Right lobe of liver (tissue), 6 donors: Measurements from ENCODE around the gene ZNF175. TPM values are rescaled to one million over a fixed set of nuclear protein-coding genes. Genes with fewer than 3 reads are reported as not detected.

Source experiments
- ATAC-seq, 4 donors: fragments of 200-7000 bp; cut with Tn5 transposase; one replicate each; pipeline ENCODE4 v1.9.1; 2020; ENCODE audit warnings: mild to moderate bottlenecking in 4 of 4, moderate library complexity in 4 of 4
- DNase-seq, 3 donors: peaks; one replicate each; pipeline ENCODE4 v3.0.0-alpha.2; 2020
- H3K27ac ChIP-seq, 3 donors: fragments of 200-600 bp; one replicate each; pipeline ENCODE4 v1.8.0; 2022
- H3K27me3 ChIP-seq, 2 donors: fragments of 200-600 bp; one replicate each; pipeline ENCODE4 v1.8.0; 2022
- H3K36me3 ChIP-seq, 4 donors: fragments of 200-600 bp; sonication (generic) in 1 of 4; one replicate each; pipeline versions ENCODE4 v1.5.1 to v1.8.0; 2017 to 2022; ENCODE audit warnings: control low read depth in 1 of 4
- H3K4me1 ChIP-seq, 4 donors: fragments of 200-600 bp; sonication (generic) in 1 of 4; one replicate each; pipeline versions ENCODE4 v1.5.1 to v1.8.0; 2017 to 2022; ENCODE audit warnings: control low read depth in 1 of 4
- H3K4me3 ChIP-seq, 3 donors: fragments of 200-600 bp; one replicate each; pipeline ENCODE4 v1.8.0; 2022
- H3K9me3 ChIP-seq, 4 donors: fragments of 200-600 bp; sonication (generic) in 1 of 4; one replicate each; pipeline versions ENCODE4 v1.5.1 to v1.8.0; 2017 to 2022; ENCODE audit warnings: control low read depth in 1 of 4
- POLR2A ChIP-seq: fragments of 450-650 bp; IDR thresholded peaks from one replicate; pipeline ENCODE4 v1.6.1; 2017; ENCODE audit warnings: antibody characterized with exemption, mild to moderate bottlenecking
- WGBS: methylation state at CpG from one replicate; pipeline ENCODE4 v1.1.6; 2018; ENCODE audit warnings: low coverage, low lambda C conversion rate; ENCODE audit not compliant: insufficient coverage; ENCODE audit errors: missing lambda C conversion rate; 5-methylcytosine and 5-hydroxymethylcytosine counted together
- intact Hi-C, 2 donors: fragments of 100-400 bp; cut with DNase I; formaldehyde crosslinking; loops; one replicate each; pipeline versions ENCODE4 v1.11.2 to v1.14.1; 2022
- total RNA-seq, 6 experiments: library from RNA; depleted of rRNA in 2 of 6; stranded (reverse); fragments of >200 nt in 2 of 6; fragmentation: NEBNext Ultra II Directional in 3 of 6; extraction: Animal tissue kit (Norgen Biotek cat#: 25700) in 3 of 6; gene quantifications; one replicate each; pipeline versions ENCODE4 v1.1.0 to v1.2.4, GENCODE V29; 2016 to 2023
- TF ChIP-seq, protein P1 (sequence below), 4 donors: fragments of 200-600 bp in 3 of 4; fragments of 450-650 bp in 1 of 4; IDR thresholded peaks; one replicate each; pipeline versions ENCODE4 v1.5.1 to v1.8.0; 2016 to 2022; ENCODE audit warnings: antibody characterized with exemption in 4 of 4, mild to moderate bottlenecking in 2 of 4
- donor health status: DM: no; HTN: yes; CAD: no.
- donor health status: DM: no; HTN: no; CAD: no.
- donor health status: DM: no; HTN: no; CAD: no.
- donor health status: DM: no; HTN: yes; CAD: no.
- donor health status: DM: no; HTN: yes; CAD: no.

ZNF175 gene
- total RNA-seq, 6 experiments from 2014 or later: 1.2 to 5.2 (median 4.4) TPM

DNA sequence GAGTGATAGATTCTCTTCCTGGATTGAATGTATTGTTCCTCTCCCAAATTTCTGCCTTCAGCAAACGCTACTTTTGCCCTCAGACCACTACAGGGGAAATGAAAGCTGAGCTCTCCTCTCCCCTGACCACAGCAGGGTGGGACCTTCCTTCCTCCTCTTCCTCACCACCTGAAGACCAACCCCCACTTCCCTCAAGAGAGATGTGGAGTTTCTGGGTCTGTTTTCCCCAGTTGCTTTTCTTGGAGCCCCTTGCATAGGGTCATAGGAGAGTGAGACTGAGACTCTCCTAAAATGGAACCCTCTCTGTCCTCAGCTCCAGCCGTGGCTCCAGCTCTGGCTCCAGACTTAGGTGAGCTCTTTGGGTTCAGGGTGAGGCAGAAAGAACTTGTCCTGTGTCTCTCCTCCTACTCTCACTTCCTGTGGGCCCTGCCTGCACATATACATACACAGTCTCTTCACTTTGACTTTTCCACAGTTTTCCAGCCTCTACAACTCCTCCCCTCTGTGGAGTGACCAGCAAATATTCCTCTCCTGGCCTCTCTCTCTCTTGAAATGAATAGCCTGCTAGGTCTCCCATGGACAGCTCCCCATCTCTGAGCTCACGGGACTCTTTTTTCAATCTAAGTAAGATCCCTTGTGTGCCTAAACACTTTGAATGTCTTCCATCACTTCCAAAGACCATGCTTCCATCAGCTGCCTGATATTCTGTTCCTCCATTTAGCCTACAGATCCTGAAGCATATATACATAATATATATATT is 19.2 kb upstream of the ZNF175 start:
- no peaks in the 10 kb centered on the region for H3K4me1 ChIP-seq
- TF ChIP-seq POLR2A: no peak
- TF ChIP-seq, protein P1, sequence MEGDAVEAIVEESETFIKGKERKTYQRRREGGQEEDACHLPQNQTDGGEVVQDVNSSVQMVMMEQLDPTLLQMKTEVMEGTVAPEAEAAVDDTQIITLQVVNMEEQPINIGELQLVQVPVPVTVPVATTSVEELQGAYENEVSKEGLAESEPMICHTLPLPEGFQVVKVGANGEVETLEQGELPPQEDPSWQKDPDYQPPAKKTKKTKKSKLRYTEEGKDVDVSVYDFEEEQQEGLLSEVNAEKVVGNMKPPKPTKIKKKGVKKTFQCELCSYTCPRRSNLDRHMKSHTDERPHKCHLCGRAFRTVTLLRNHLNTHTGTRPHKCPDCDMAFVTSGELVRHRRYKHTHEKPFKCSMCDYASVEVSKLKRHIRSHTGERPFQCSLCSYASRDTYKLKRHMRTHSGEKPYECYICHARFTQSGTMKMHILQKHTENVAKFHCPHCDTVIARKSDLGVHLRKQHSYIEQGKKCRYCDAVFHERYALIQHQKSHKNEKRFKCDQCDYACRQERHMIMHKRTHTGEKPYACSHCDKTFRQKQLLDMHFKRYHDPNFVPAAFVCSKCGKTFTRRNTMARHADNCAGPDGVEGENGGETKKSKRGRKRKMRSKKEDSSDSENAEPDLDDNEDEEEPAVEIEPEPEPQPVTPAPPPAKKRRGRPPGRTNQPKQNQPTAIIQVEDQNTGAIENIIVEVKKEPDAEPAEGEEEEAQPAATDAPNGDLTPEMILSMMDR (IDR thresholded peaks at IDR 0.05): no peak
- ATAC-seq (no peak), DNase-seq (no peak)
- no peaks in the 10 kb centered on the region for H3K9me3 ChIP-seq
- H3K27ac ChIP-seq: no peak overlapping the region
- no peaks in the 10 kb centered on the region for H3K27me3 ChIP-seq
- no peak overlapping the region for H3K4me3 ChIP-seq
- no peaks in the 10 kb centered on the region for H3K36me3 ChIP-seq
- intact Hi-C loops: no loop called here
- 17% methylated on average over 3 of the region's 3 CpGs for WGBS

GRCh38 chr19:51552608-51552995 is 18.5 kb upstream of the ZNF175 start:
- no peaks in the 10 kb centered on the region for H3K9me3 ChIP-seq
- H3K27ac ChIP-seq: no peak overlapping the region
- no peak for TF ChIP-seq POLR2A
- TF ChIP-seq, protein P1 (IDR thresholded peaks at IDR 0.05): no peak
- H3K36me3 ChIP-seq: no peaks in the 10 kb centered on the region
- DNase-seq: no peak
- ATAC-seq: no peak
- no peaks in the 10 kb centered on the region for H3K27me3 ChIP-seq
- intact Hi-C loops: no loop called here
- 13% methylated on average over 1 of the region's 1 CpG for WGBS
- no peak overlapping the region for H3K4me3 ChIP-seq
- no peaks in the 10 kb centered on the region for H3K4me1 ChIP-seq

GRCh38 chr19:51552996-51553725 is 17.9 kb upstream of the ZNF175 start:
- ATAC-seq: peak; percentile 48 to 86 (median 71)
- no peaks in the 10 kb centered on the region for H3K27me3 ChIP-seq
- TF ChIP-seq, protein P1 (IDR thresholded peaks at IDR 0.05): no peak
- no peak for TF ChIP-seq POLR2A

DNA sequence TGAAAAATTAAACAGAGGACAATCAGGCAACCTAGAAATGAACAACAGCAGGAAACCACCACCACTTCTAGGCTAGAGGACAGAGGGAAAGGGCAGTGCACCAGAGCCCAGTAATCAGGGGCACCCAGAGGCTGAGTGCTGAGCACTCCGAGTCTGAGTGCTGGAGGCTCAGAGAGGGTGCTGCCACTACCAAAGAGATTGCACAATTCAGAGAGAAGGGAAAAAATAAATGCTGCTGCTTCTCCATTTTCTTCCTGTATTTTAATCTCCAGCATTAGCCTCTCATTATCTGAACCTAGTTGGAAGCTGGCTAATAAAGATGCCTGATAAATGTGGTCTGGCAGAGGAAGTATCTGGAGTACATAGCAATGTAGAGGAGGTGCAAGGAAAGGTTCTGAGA is 11.8 kb upstream of the ZNF175 start:
- H3K4me1 ChIP-seq: no peaks in the 10 kb centered on the region
- no peak overlapping the region for H3K4me3 ChIP-seq
- WGBS: 0% methylated on average over 1 of the region's 1 CpG
- no peaks in the 10 kb centered on the region for H3K9me3 ChIP-seq
- TF ChIP-seq POLR2A: no peak
- TF ChIP-seq, protein P1 (IDR thresholded peaks at IDR 0.05): no peak
- intact Hi-C loops: no loop called here
- no peak overlapping the region for H3K27ac ChIP-seq
- H3K36me3 ChIP-seq: no peaks in the 10 kb centered on the region
- DNase-seq: no peak
- ATAC-seq: no peak
- no peaks in the 10 kb centered on the region for H3K27me3 ChIP-seq

More at GRCh38 chr19:51552996-51553725, 17.9 kb upstream of the ZNF175 start:
- 6% methylated on average over 9 of the region's 20 CpGs for WGBS
- no peak overlapping the region for H3K4me3 ChIP-seq
- DNase-seq: peak in 2 of 3 donors; percentile 65 to 74
- H3K36me3 ChIP-seq: no peaks in the 10 kb centered on the region
- H3K27ac ChIP-seq: no peak overlapping the region
- H3K9me3 ChIP-seq: no peaks in the 10 kb centered on the region
- H3K4me1 ChIP-seq: no peaks in the 10 kb centered on the region
- intact Hi-C loops: no loop called here
